GM12875 (cell line): ENCODE data around the gene H2BK1.

Experiments used
- H3K4me3 ChIP-seq: one replicate; pipeline ENCODE4 v1.5.1; 2011; ENCODE audit warnings: low read depth, low read length, control low read depth
- TF ChIP-seq, protein P1 (sequence below): IDR thresholded peaks from 2 replicates; pipeline ENCODE4 v1.5.1; 2011; ENCODE audit warnings: low read depth, mild to moderate bottlenecking, control low read depth, inconsistent platforms, low read length, moderate library complexity, borderline replicate concordance; ENCODE audit not compliant: insufficient read depth

Gene H2BK1

DNA sequence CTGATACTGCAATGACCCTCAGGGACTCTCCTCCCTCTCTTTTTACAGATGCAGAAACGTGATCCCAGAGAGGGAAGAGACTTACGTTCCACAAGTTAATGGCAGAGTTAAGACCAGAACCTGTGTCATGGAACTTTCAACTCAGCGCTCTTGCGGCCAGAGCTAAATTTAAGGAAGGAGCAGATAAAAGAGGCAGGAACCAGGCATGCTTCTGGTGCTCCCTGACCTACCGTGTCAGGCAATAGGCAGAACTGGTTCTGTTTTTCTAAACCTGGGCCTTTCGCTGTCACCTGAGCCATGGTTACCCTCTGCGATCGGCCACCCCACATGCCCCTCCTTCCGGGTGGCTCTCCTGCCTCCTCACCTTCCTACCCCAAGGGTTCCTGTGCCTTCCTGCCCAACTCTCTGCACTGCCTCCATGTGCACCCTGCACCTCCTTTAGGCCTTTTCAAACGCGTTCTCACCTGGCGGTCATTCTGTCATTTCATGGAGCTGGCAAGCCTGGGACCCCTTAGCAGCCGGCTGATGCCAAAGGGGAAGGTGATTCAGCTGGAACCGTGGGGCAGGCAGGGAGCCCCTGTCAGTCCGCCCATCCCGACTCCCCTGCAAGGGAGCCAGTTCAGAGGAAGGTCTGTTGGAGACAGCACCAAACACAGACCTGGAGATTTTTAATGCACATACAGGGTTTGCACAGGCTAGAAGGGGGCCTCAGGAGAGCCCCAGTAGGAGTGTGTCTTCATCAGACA lies 35.1 kb downstream of the H2BK1 start:
- no peak overlapping the region for H3K4me3 ChIP-seq
- TF ChIP-seq, protein P1, sequence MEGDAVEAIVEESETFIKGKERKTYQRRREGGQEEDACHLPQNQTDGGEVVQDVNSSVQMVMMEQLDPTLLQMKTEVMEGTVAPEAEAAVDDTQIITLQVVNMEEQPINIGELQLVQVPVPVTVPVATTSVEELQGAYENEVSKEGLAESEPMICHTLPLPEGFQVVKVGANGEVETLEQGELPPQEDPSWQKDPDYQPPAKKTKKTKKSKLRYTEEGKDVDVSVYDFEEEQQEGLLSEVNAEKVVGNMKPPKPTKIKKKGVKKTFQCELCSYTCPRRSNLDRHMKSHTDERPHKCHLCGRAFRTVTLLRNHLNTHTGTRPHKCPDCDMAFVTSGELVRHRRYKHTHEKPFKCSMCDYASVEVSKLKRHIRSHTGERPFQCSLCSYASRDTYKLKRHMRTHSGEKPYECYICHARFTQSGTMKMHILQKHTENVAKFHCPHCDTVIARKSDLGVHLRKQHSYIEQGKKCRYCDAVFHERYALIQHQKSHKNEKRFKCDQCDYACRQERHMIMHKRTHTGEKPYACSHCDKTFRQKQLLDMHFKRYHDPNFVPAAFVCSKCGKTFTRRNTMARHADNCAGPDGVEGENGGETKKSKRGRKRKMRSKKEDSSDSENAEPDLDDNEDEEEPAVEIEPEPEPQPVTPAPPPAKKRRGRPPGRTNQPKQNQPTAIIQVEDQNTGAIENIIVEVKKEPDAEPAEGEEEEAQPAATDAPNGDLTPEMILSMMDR, result no peak

DNA sequence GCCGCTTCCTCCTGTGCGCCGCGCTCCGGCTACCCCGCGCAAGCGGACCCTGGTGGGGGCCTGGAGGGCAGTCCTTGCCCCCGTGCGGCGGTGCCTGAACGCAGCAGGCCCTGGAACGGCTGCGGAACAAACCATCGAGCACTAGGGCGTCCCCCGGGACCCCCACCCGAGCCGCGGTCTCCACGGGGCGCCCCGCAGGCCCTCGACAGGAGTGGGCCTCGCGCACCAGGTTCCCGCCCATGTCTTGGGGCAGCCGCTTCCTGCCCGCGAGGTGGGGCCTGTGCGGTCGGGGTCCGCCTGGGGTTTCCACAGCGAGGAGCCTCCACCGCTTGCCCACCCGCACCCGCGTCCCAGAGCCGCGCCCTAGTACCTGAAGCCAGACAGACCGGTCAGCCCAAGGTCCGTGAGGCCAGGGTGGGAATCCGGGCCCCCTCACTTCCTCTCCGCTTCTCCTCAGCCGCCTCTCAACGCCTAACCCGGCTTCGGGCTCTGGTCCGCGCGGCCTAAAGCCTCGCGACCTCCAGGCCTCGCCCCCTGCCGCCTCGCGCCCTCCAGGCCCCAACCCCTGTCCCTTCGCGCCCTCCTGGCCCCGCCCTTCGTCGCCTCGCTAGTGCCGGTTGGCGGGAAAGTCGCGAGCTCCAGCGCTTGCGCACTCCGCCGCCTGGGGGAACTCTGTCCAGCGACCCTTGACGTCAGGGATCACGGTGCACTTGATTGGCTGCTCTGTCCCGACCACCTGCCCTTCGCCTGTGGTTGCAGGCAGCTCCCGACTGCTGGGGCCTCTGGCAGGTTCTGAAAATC lies 35.8 kb downstream of the H2BK1 start:
- no peak overlapping the region for H3K4me3 ChIP-seq
- TF ChIP-seq, protein P1, result no peak

DNA sequence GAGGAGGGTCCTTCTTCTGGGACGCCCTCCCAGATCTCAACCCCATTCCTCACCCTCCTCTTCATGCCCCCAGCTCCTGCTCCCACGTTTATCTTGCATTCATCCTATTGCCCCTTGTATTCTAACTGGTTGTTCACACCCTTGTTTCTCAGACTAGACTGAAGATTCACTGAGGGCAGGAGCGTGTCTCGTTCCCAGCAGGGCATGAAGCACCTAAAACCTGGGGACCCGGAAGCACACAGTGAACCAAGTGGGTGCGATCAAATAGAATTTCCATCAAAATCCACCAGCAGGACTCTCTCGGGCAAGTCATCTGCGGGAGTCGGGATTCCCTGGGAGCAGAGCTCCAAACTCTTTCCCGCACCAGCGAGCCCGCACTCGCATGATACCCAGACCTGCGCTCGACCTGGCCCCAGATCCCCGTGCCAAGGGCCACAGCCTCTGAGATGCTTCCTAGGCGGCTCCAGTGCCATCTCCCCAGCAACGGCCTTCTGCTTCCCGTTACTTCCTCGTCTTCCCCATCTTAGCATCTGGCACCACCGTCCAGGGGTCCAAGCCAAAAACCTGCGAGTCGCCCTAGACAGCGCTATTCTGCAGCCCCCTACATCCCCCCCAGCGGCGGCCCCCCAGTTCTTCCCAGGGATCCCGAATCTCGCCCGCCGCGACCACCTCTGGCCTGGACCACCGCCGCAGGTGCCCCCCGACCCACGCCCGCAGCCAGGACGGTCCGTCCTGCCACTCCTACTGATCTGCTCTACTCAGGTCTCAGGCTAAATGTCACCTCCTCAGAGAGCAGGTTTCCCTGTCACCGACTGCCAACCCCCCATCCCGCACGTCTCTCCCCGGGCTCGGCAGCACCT lies 36.7 kb downstream of the H2BK1 start:
- H3K4me3 ChIP-seq, result no peak overlapping the region
- TF ChIP-seq, protein P1, result no peak

DNA sequence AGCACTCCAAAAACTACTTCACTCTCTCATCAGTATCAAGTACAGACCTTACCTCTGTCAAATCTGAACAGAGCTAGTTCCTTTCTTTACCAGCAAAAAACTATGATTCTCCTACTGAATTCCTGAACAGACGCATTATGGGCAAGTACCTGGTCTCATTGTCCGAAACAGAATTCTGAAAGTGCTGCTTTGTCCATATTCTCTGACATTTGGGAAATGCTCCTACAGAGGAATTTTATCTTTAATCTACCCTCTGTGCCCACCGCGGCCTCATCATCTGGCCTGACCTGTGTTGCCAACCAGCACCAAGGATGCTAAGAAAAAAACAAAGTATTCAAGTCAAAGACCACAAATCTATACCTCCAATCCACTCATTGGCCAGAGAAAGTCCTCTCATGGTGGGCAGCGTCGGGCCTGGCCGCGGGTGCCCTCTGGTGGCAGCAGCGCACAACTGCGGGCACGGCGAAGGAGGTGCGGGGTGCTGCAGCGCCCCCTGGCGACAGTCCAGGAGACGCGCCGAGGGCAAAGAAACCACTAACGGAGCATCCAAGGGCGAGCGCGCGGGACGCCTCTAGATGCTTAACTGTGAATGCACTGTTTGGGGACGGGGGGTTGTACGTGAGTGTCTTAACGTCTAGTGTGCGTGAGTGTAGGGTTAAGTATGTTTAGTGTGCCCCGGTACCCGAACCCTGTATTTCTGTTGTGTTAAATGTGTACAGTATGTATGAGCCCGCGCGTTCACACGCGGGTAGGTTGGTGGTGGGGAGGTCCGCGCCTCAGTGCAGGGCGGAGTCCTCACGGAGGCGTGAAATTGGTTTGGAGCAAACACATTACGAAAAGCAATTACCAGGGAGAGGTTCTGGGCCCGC lies 37.8 kb downstream of the H2BK1 start:
- TF ChIP-seq, protein P1, result peak; percentile 100
- H3K4me3 ChIP-seq, result no peak overlapping the region

DNA sequence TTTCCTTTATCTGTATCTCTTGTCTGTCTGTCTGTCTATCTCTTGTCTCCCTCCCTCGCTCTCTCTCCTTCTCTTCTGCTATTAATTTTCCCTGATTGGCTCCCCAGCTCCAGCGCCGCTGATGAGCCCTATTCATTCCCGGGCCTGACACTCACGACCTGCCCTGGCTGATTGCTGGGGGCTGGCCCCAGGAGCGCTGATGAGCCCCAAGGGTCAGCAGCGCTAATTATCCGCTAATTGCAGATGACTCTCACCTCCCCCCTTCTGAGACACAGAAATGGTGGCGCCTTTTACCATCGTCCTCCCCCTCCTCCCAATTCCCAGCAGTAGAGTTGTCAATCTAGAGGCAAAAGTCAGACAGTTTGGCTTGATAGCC lies 41.5 kb downstream of the H2BK1 start:
- no peak overlapping the region for H3K4me3 ChIP-seq
- TF ChIP-seq, protein P1, result no peak
